ENCODE data around the gene KLF13. TPM values are rescaled to one million over a fixed set of nuclear protein-coding genes. Genes with fewer than 3 reads are reported as not detected.

KLF13 gene
- total and polyA plus RNA-seq, 10 of the 15 experiments (the other 5 are each of a cell fraction or from before 2014, with no cell fraction given): 20.3 to 109 (median 51.4) TPM

- TF ChIP-seq EGR1 (IDR thresholded peaks at IDR 0.05; ENCODE audit: borderline replicate concordance in 1 of 2, low read depth in 2 of 2, low read length in 2 of 2) (no peak), POLR2AphosphoS5 (IDR thresholded peaks at IDR 0.05; ENCODE audit: low read length) (0 out of 2 replicates have a peak, but pooled peaks have one; percentile 22), CTCF (IDR thresholded peaks at IDR 0.05 in 2 of 3, conservative IDR thresholded peaks at IDR 0.05 in 1 of 3; ENCODE audit: control insufficient read depth in 2 of 3, extremely low read depth in 1 of 3, insufficient read depth in 1 of 3, low read depth in 3 of 3, low read length in 3 of 3) (peak; percentile 32 to 57 (median 50); a peak in 4 of 6 replicates), BACH1 (IDR thresholded peaks at IDR 0.05; ENCODE audit: borderline replicate concordance) (0 out of 2 replicates have a peak, but pooled peaks have one; percentile 17)
Observed at GRCh38 chr15:31365655-31366127, 39.1 kb downstream of the KLF13 start (continued).

GRCh38 chr15:31366169-31366734, 39.6 kb downstream of the KLF13 start:
- no peak for DNase-seq (ENCODE audit: low read depth, low spot score)
- ChIA-PET SMC1A (ENCODE audit: uncharacterized antibody, unreplicated experiment) (interaction anchor here (0.8 to 4.7 kb wide), 23 partner anchors 7 to 168 kb away, joined by 3 to 45 read pairs (median 5); no protein-coding TSS in a partner anchor), POLR2A (interaction anchor here (0.8 to 1.7 kb wide), 8 partner anchors 9 to 68 kb away, joined by 3 to 6 read pairs (median 4); no protein-coding TSS in a partner anchor)

More at GRCh38 chr15:31366169-31366734, 39.6 kb downstream of the KLF13 start:
- FAIRE-seq (no peak), ATAC-seq (no peak)
- Histone ChIP-seq H4K20me1 (ENCODE audit: control insufficient read depth, insufficient read depth) (peaks cover 7% of the 10 kb centered on the region), H3K79me2 (ENCODE audit: control insufficient read depth, insufficient read depth, low read length) (peaks cover 89% of the 10 kb centered on the region), H3K4me2 (ENCODE audit: control insufficient read depth, insufficient read depth) (peak overlapping the region; percentile 73), H2AFZ (ENCODE audit: control insufficient read depth, low read depth, low read length) (no peak overlapping the region), H3K27me3 (replicated peaks in 1 of 2; ENCODE audit: control insufficient read depth in 2 of 2, insufficient read depth in 2 of 2, low read length in 1 of 2) (no peaks in the 10 kb centered on the region), H3K27ac (ENCODE audit: control insufficient read depth, insufficient read depth) (peak overlapping the region; percentile 27), H3K9ac (ENCODE audit: control insufficient read depth, insufficient read depth, low read length) (no peak overlapping the region), H3K4me1 (ENCODE audit: control insufficient read depth, insufficient read depth, low read length) (peaks cover 69% of the 10 kb centered on the region), H3K36me3 (ENCODE audit: control insufficient read depth in 2 of 2, insufficient read depth in 2 of 2, low read length in 1 of 2) (peaks cover 10 to 14% of the 10 kb centered on the region in 2 experiments; a peak in 3 of 4 replicates), H3K9me3 (replicated peaks; ENCODE audit: control insufficient read depth, insufficient read depth, low read length) (no peaks in the 10 kb centered on the region; the same call in 2 of the 3 replicates), H3K4me3 (no peak overlapping the region)
- intact Hi-C loops (cut with micrococcal nuclease; ENCODE audit: unreplicated experiment): loop anchor here (2.0 to 5.0 kb wide), 3 partner anchors 37 to 149 kb away; no protein-coding TSS in a partner anchor
- WGBS (ENCODE audit: insufficient coverage, insufficient replicate concordance, low lambda C conversion rate, missing lambda C conversion rate): 78% methylated on average over 7 of the region's 7 CpGs
- TF ChIP-seq CTCF (IDR thresholded peaks at IDR 0.05 in 2 of 3, conservative IDR thresholded peaks at IDR 0.05 in 1 of 3; ENCODE audit: control insufficient read depth in 2 of 3, extremely low read depth in 1 of 3, insufficient read depth in 1 of 3, low read depth in 3 of 3, low read length in 3 of 3) (peak in 2 of 3 experiments; percentile 3 to 19; a peak in 2 of 6 replicates), NFYA (IDR thresholded peaks at IDR 0.05; ENCODE audit: borderline replicate concordance, low read depth, low read length) (no peak), YBX1 (IDR thresholded peaks at IDR 0.05) (no peak), SIN3A (IDR thresholded peaks at IDR 0.05; ENCODE audit: low read depth, low read length) (0 out of 2 replicates have a peak, but pooled peaks have one; percentile 23)
- RAD21 ChIA-PET (ENCODE audit: unreplicated experiment): interaction anchor here (0.7 to 4.0 kb wide), 23 partner anchors 9 to 166 kb away, joined by 3 to 41 read pairs (median 5); partner anchors contain the start of gene KLF13
- no TSS peak for BruUV-seq (replicated peaks)
- CTCF ChIA-PET: interaction anchor here (0.7 to 6.4 kb wide), 21 partner anchors 9 to 159 kb away, joined by 3 to 83 read pairs (median 4); no protein-coding TSS in a partner anchor
- in situ Hi-C loops (cut with MboI): no loop called here
